HepG2 (cell line): ENCODE results near the gene TMEM135. TPM values are rescaled to one million over a fixed set of nuclear protein-coding genes. Genes with fewer than 3 reads are reported as not detected.
A peak's percentile ranks its signal among the peaks of the same experiment; 100 is the strongest.

Experiments
- CAMTA2 ChIP-seq: sonication (generic); formaldehyde crosslinking; IDR thresholded peaks from 2 replicates; pipeline ENCODE4 v1.4.0; 2020; ENCODE audit warnings: mild to moderate bottlenecking, missing genetic modification reagents, borderline replicate concordance
- CENPX ChIP-seq: sonication (generic); formaldehyde crosslinking; IDR thresholded peaks from 2 replicates; pipeline ENCODE4 v1.9.0; 2021; ENCODE audit warnings: mild to moderate bottlenecking, missing genetic modification reagents, moderate library complexity
- ERF ChIP-seq: IDR thresholded peaks from 2 replicates; pipeline ENCODE4 v1.6.1; 2018; ENCODE audit warnings: missing biosample characterization, missing genetic modification reagents
- GTF3A ChIP-seq: sonication (generic); formaldehyde crosslinking; conservative IDR thresholded peaks from 2 replicates; pipeline ENCODE4 v1.4.0; 2020; ENCODE audit warnings: mild to moderate bottlenecking, missing genetic modification reagents
- HNRNPUL1 ChIP-seq: fragments of 200-400 bp; formaldehyde crosslinking; IDR thresholded peaks from 2 replicates; pipeline ENCODE4 v1.6.1; 2017; ENCODE audit warnings: low read depth, mild to moderate bottlenecking, low read length, moderate library complexity
- NFATC3 ChIP-seq: sonication (generic); formaldehyde crosslinking; IDR thresholded peaks from 2 replicates; pipeline ENCODE4 v1.5.1; 2020; ENCODE audit warnings: mild to moderate bottlenecking, missing genetic modification reagents
- PCBP2 ChIP-seq: fragments of 200-400 bp; formaldehyde crosslinking; optimal IDR thresholded peaks from 2 replicates; pipeline ENCODE3; 2018; ENCODE audit warnings: low read length, low read depth; ENCODE audit not compliant: poor library complexity, severe bottlenecking
- PRDM10 ChIP-seq: sonication (generic); formaldehyde crosslinking; IDR thresholded peaks from 2 replicates; pipeline ENCODE4 v1.4.0; 2020; ENCODE audit warnings: low read depth, missing genetic modification reagents
- PRPF4 ChIP-seq: fragments of 200-400 bp; formaldehyde crosslinking; IDR thresholded peaks from 2 replicates; pipeline ENCODE4 v1.6.1; 2016; ENCODE audit warnings: low read length, low read depth; ENCODE audit not compliant: poor library complexity, severe bottlenecking
- RBFOX2 ChIP-seq: fragments of 200-400 bp; formaldehyde crosslinking; IDR thresholded peaks from 2 replicates; pipeline ENCODE4 v1.6.1; 2017; ENCODE audit warnings: low read depth, mild to moderate bottlenecking, low read length
- REL ChIP-seq: sonication (generic); formaldehyde crosslinking; conservative IDR thresholded peaks from 2 replicates; pipeline ENCODE4 v1.8.0; 2022; ENCODE audit warnings: mild to moderate bottlenecking, missing genetic modification reagents, moderate library complexity
- TCF12 ChIP-seq, 2 experiments: fragments of 450-650 bp in 1 of 2; sonication (generic) in 1 of 2; formaldehyde crosslinking in 1 of 2; IDR thresholded peaks; 2 replicates each; pipeline versions ENCODE4 v1.6.1 to v1.8.0; 2017 to 2022; ENCODE audit warnings: antibody characterized with exemption in 1 of 2, mild to moderate bottlenecking in 1 of 2, missing genetic modification reagents in 1 of 2, moderate library complexity in 1 of 2
- THAP11 ChIP-seq: IDR thresholded peaks from 2 replicates; pipeline ENCODE4 v1.6.1; 2016; ENCODE audit warnings: missing biosample characterization, missing genetic modification reagents
- ZNF142 ChIP-seq: sonication (generic); formaldehyde crosslinking; IDR thresholded peaks from 2 replicates; pipeline ENCODE4 v1.4.0; 2020; ENCODE audit warnings: missing genetic modification reagents
- ZNF24 ChIP-seq: fragments of 450-650 bp; IDR thresholded peaks from 2 replicates; pipeline ENCODE4 v1.6.1; 2017; ENCODE audit warnings: antibody characterized with exemption, mild to moderate bottlenecking
- ZNF382 ChIP-seq: sonication (generic); formaldehyde crosslinking; IDR thresholded peaks from 2 replicates; pipeline ENCODE4 v1.5.0; 2020; ENCODE audit warnings: missing genetic modification reagents, mild to moderate bottlenecking, borderline replicate concordance
- ZNF556 ChIP-seq: sonication (generic); formaldehyde crosslinking; IDR thresholded peaks from 2 replicates; pipeline ENCODE4 v1.4.0; 2020; ENCODE audit warnings: mild to moderate bottlenecking, missing genetic modification reagents, borderline replicate concordance
- ZNF709 ChIP-seq: sonication (generic); formaldehyde crosslinking; IDR thresholded peaks from 2 replicates; pipeline ENCODE4 v1.5.0; 2020; ENCODE audit warnings: mild to moderate bottlenecking, missing genetic modification reagents
- ZNF816 ChIP-seq: sonication (generic); formaldehyde crosslinking; IDR thresholded peaks from 2 replicates; pipeline ENCODE4 v1.8.0; 2022; ENCODE audit warnings: missing genetic modification reagents, mild to moderate bottlenecking, borderline replicate concordance
- ZSCAN25 ChIP-seq: sonication (generic); formaldehyde crosslinking; IDR thresholded peaks from 2 replicates; pipeline ENCODE4 v1.8.0; 2022; ENCODE audit warnings: mild to moderate bottlenecking, missing genetic modification reagents
- polyA plus RNA-seq, 8 experiments: library from polyadenylated mRNA; depleted of rRNA in 3 of 8; stranded (reverse) in 7 of 8; unstranded in 1 of 8; fragments of >200 nt; fragmentation: Illumina TruSeq in 4 of 8; extraction: Trizol in 4 of 8; gene quantifications; 2 replicates each; pipeline versions ENCODE4 v1.2.1 to v1.2.3, GENCODE V29; 2011 to 2016; ENCODE audit warnings: low read depth in 4 of 8, missing spikeins in 1 of 8, mixed read lengths in 1 of 8; ENCODE audit not compliant: insufficient read depth in 1 of 8
- total RNA-seq, 5 experiments: library from RNA; depleted of rRNA; stranded (reverse); fragments of >200 nt; fragmentation: Illumina TruSeq; extraction: Trizol; gene quantifications; 2 replicates each; pipeline ENCODE4 v1.2.3, GENCODE V29; 2016; ENCODE audit warnings: low read depth in 1 of 5

The TMEM135 gene
- total and polyA plus RNA-seq, 2 of the 13 experiments (the other 11 are each of a cell fraction or from before 2014, with no cell fraction given), result 36.6 to 88.9 TPM

DNA sequence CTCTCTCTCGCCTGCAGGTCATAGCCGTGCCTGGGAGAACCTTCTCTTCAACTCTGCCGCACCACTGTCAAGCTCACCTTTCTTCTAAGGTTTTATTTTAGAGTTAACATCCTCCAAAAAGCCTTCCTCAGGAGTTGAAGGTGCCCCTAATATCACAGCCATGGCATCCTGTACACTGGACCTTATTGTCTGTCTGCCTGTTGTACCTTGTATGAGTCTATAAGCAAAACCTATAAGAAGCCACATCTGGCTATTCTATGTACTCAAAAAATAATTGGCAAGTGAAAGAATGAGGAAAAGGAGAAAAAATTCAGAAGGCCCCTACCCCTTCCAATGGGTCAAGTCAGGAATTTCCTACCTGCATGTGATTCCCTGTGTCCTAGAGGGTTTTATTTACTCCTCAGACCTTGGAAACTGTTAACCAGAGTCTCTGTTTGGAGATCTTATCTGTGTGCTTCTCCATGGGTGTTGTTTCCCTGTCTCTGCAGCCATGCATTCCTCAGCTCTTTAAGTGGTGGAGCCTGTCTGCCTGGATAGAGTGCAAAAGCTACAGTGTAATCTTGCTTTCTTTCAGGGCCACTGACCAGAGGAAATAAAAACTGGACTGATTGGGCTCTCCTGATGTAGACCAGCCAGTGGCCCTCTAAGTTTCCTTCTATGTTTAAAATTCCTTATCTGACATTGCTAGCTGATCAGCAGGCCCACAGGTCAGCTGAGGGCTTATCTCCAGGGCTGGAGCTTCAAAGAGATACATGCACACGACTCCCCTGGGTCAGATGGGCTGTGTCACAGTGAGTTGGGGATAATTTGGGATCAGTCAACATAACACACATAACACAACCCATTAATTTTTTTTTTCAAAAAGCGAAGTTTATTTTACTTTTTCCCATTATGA is 37.6 kb upstream of the TMEM135 start (continued):
- TF ChIP-seq NFATC3 (no peak), ZNF382 (CRISPR knock-in tag) (no peak), RBFOX2 (peak; percentile 35; the same call in 1 of the 2 replicates), GTF3A (CRISPR knock-in tag) (no peak), ZNF556 (CRISPR knock-in tag) (no peak), THAP11 (0 out of 2 replicates have a peak, but pooled peaks have one; percentile 31), PRPF4 (no peak), PCBP2 (no peak), ZNF142 (no peak), TCF12 (IDR thresholded peaks at IDR 0.05) (no peak), TCF12 (CRISPR knock-in tag; IDR thresholded peaks at IDR 0.05) (no peak), ZSCAN25 (CRISPR knock-in tag) (no peak), ERF (CRISPR knock-in tag) (peak; percentile 82), PRDM10 (peak; percentile 77; the same call in 1 of the 2 replicates), CAMTA2 (CRISPR knock-in tag) (no peak), ZNF709 (CRISPR knock-in tag) (no peak), ZNF24 (no peak), HNRNPUL1 (no peak), REL (CRISPR knock-in tag) (no peak), CENPX (CRISPR knock-in tag) (no peak), ZNF816 (CRISPR knock-in tag) (no peak)
